SK-N-SH (cell line): ENCODE data around the gene SIGLEC1. TPM values are rescaled to one million over a fixed set of nuclear protein-coding genes. Genes with fewer than 3 reads are reported as not detected.

Experiments used
- CTCF ChIA-PET: fragments of 300-600, 350-600 bp; formaldehyde crosslinking; extraction: SDS; loops from one replicate; lab custom pipeline; 2021; lab: Yijun Ruan, JAX
- POLR2A ChIA-PET: fragments of 350-600 bp; sonication (Branson Sonifier 250); formaldehyde crosslinking; extraction: SDS; loops from one replicate; lab custom pipeline; 2020; ENCODE audit warnings: antibody characterized with exemption, inconsistent platforms; lab: Yijun Ruan, JAX
- DNase-seq: peaks from one replicate; pipeline ENCODE4 v3.0.0; 2012
- H2AFZ ChIP-seq: fragments of 200-600 bp; sonication (generic); 2 replicates; pipeline ENCODE4 v1.8.1; 2016; ENCODE audit warnings: antibody characterized with exemption, mild to moderate bottlenecking, low read depth
- H3F3A ChIP-seq: fragments of 200-600 bp; sonication (generic); replicated peaks from 2 replicates; pipeline ENCODE3; 2016; ENCODE audit warnings: antibody characterized with exemption, mild to moderate bottlenecking; ENCODE audit not compliant: insufficient read depth
- H3K27ac ChIP-seq, 2 experiments: fragments of 200-500 bp in 1 of 2; fragments of 200-600 bp in 1 of 2; sonication (Bioruptor generic) in 1 of 2; sonication (generic), shearing (Covaris generic) in 1 of 2; 2 replicates each; pipeline versions ENCODE4 v1.5.1 to v1.6.1; 2014 to 2016; ENCODE audit warnings: low read depth in 2 of 2, inconsistent platforms in 1 of 2, low read length in 1 of 2, mild to moderate bottlenecking in 1 of 2, mixed read lengths in 1 of 2
- H3K27me3 ChIP-seq: fragments of 200-600 bp; sonication (generic), shearing (Covaris generic); 2 replicates; pipeline ENCODE4 v1.6.1; 2016; ENCODE audit warnings: mixed run types; ENCODE audit not compliant: insufficient read depth
- H3K36me3 ChIP-seq, 2 experiments: fragments of 200-500 bp in 1 of 2; fragments of 200-600 bp in 1 of 2; sonication (Bioruptor generic) in 1 of 2; sonication (generic) in 1 of 2; replicated peaks in 1 of 2; 2 replicates each; pipeline versions ENCODE3 to v1.5.1; 2014 to 2016; ENCODE audit warnings: low read length in 1 of 2, mild to moderate bottlenecking in 1 of 2; ENCODE audit not compliant: insufficient read depth in 2 of 2, control insufficient read depth in 1 of 2
- H3K4me1 ChIP-seq, 2 experiments: fragments of 200-500 bp in 1 of 2; fragments of 200-600 bp in 1 of 2; sonication (Bioruptor generic) in 1 of 2; sonication (generic), shearing (Covaris generic) in 1 of 2; 2 replicates each; pipeline versions ENCODE4 v1.5.1 to v1.6.1; 2014 to 2016; ENCODE audit warnings: low read depth in 1 of 2, low read length in 1 of 2, mixed run types in 1 of 2; ENCODE audit not compliant: insufficient read depth in 2 of 2, control insufficient read depth in 1 of 2
- H3K4me2 ChIP-seq: fragments of 200-600 bp; sonication (generic), shearing (Covaris generic); 2 replicates; pipeline ENCODE4 v1.6.1; 2017; ENCODE audit warnings: mixed run types
- H3K4me3 ChIP-seq, 2 experiments: fragments of 200-500 bp in 1 of 2; fragments of 200-600 bp in 1 of 2; sonication (Bioruptor generic) in 1 of 2; sonication (generic), shearing (Covaris generic) in 1 of 2; 2 replicates each; pipeline versions ENCODE4 v1.5.1 to v1.8.1; 2014 to 2016; ENCODE audit warnings: low read depth in 2 of 2, inconsistent platforms in 1 of 2, low read length in 1 of 2, mild to moderate bottlenecking in 1 of 2, mixed read lengths in 1 of 2, moderate library complexity in 1 of 2
- H3K79me2 ChIP-seq: fragments of 200-600 bp; sonication (generic); 2 replicates; pipeline ENCODE4 v1.8.1; 2017; ENCODE audit warnings: mild to moderate bottlenecking; ENCODE audit not compliant: insufficient read depth
- H3K9ac ChIP-seq: fragments of 200-600 bp; sonication (generic); 2 replicates; pipeline ENCODE4 v1.6.1; 2017; ENCODE audit warnings: mixed run types
- H3K9me2 ChIP-seq: fragments of 200-600 bp; sonication (generic); 2 replicates; pipeline ENCODE4 v1.6.1; 2017; ENCODE audit warnings: mixed run types
- H3K9me3 ChIP-seq: fragments of 200-600 bp; sonication (generic); 2 replicates; pipeline ENCODE4 v1.6.1; 2017; ENCODE audit warnings: mixed run types, mild to moderate bottlenecking, moderate library complexity
- H4K20me1 ChIP-seq: fragments of 200-600 bp; sonication (generic); 2 replicates; pipeline ENCODE4 v1.6.1; 2017; ENCODE audit warnings: mild to moderate bottlenecking, mixed run types; ENCODE audit not compliant: insufficient read depth
- EZH2phosphoT487 ChIP-seq: fragments of 200-600 bp; sonication (generic); IDR thresholded peaks from 2 replicates; pipeline ENCODE4 v1.6.1; 2017; ENCODE audit warnings: low read depth, mixed run types, mild to moderate bottlenecking, antibody characterized with exemption, moderate library complexity, borderline replicate concordance
- FOXJ3 ChIP-seq: sonication (generic); formaldehyde crosslinking; IDR thresholded peaks from 2 replicates; pipeline ENCODE4 v1.5.1; 2020; ENCODE audit warnings: mild to moderate bottlenecking, missing genetic modification reagents
- JUND ChIP-seq: IDR thresholded peaks from 2 replicates; pipeline ENCODE4 v1.4.0; 2012
- MAX ChIP-seq: IDR thresholded peaks from 2 replicates; pipeline ENCODE4 v1.4.0; 2012; ENCODE audit warnings: low read depth
- MEF2A ChIP-seq: IDR thresholded peaks from 2 replicates; pipeline ENCODE4 v1.4.0; 2012; ENCODE audit warnings: low read depth, borderline replicate concordance
- PBX3 ChIP-seq: IDR thresholded peaks from 2 replicates; pipeline ENCODE4; 2012
- REST ChIP-seq: IDR thresholded peaks from 2 replicates; pipeline ENCODE4 v1.6.1; 2012; ENCODE audit warnings: mild to moderate bottlenecking, low read depth, low read length, moderate library complexity
- RXRA ChIP-seq: IDR thresholded peaks from 2 replicates; pipeline ENCODE4 v1.4.0; 2012; ENCODE audit warnings: low read depth, mild to moderate bottlenecking, borderline replicate concordance
- SIN3A ChIP-seq: IDR thresholded peaks from 2 replicates; pipeline ENCODE4 v1.6.1; 2012; ENCODE audit warnings: low read depth, mild to moderate bottlenecking, low read length, moderate library complexity, borderline replicate concordance
- SMC3 ChIP-seq: IDR thresholded peaks from 2 replicates; pipeline ENCODE4 v1.6.1; 2012; ENCODE audit warnings: low read depth, low read length, improper control_type of control experiment
- TAF1 ChIP-seq: IDR thresholded peaks from 2 replicates; pipeline ENCODE4 v1.6.1; 2012; ENCODE audit warnings: low read depth, mild to moderate bottlenecking, low read length, moderate library complexity, borderline replicate concordance
- TEAD4 ChIP-seq: IDR thresholded peaks from 2 replicates; pipeline ENCODE4 v1.4.0; 2012; ENCODE audit warnings: mild to moderate bottlenecking, borderline replicate concordance; ENCODE audit not compliant: insufficient read depth
- USF1 ChIP-seq: IDR thresholded peaks from 2 replicates; pipeline ENCODE4 v1.4.0; 2012; ENCODE audit warnings: low read depth, borderline replicate concordance
- USF2 ChIP-seq: fragments of 150-350 bp; IDR thresholded peaks from 2 replicates; pipeline ENCODE4 v1.6.1; 2017; ENCODE audit warnings: antibody characterized with exemption, low read length, low read depth, borderline replicate concordance
- YY1 ChIP-seq: IDR thresholded peaks from 2 replicates; pipeline ENCODE4 v1.4.0; 2012; ENCODE audit warnings: low read depth, mild to moderate bottlenecking
- WGBS: methylation state at CpG from one replicate; pipeline ENCODE4 v1.1.6; 2017; ENCODE audit warnings: low lambda C conversion rate; 5-methylcytosine and 5-hydroxymethylcytosine counted together
- polyA plus RNA-seq, 3 experiments: library from polyadenylated mRNA; depleted of rRNA; stranded (reverse); fragments of >200 nt; gene quantifications; 2 replicates each; pipeline ENCODE4 v1.2.3, GENCODE V29; 2012

SIGLEC1 gene
- polyA plus RNA-seq, 1 of the 3 experiments (the other 2 are of a cell fraction), result not detected

GRCh38 chr20:3710011-3710466 is 2.4 kb downstream of the SIGLEC1 start:
- Histone ChIP-seq H3K9me2 (no peaks in the 10 kb centered on the region), H3K27me3 (no peaks in the 10 kb centered on the region), H3K9ac (no peak overlapping the region), H3K4me2 (no peak overlapping the region), H3K9me3 (no peaks in the 10 kb centered on the region), H3F3A (no peaks in the 10 kb centered on the region), H3K79me2 (no peaks in the 10 kb centered on the region), H2AFZ (no peak overlapping the region), H3K36me3 (no peaks in the 10 kb centered on the region), H4K20me1 (no peaks in the 10 kb centered on the region), H3K4me3 (no peak overlapping the region), H3K27ac (no peak overlapping the region), H3K4me1 (no peaks in the 10 kb centered on the region)
- 63% methylated on average over 2 of the region's 6 CpGs for WGBS
- TF ChIP-seq TEAD4 (no peak), PBX3 (no peak), REST (no peak), USF2 (no peak), SIN3A (no peak), SMC3 (no peak), MAX (no peak), YY1 (no peak), EZH2phosphoT487 (no peak), USF1 (no peak), RXRA (no peak), TAF1 (no peak), FOXJ3 (no peak), JUND (no peak), MEF2A (no peak)
- ChIA-PET POLR2A (interaction anchor here (0.7 kb wide), 1 partner anchor 33 kb away, joined by 3 read pairs; no protein-coding TSS in a partner anchor), CTCF (interaction anchor here (0.7 to 7.8 kb wide), 36 partner anchors 8 to 352 kb away, joined by 3 to 301 read pairs (median 6); partner anchors contain the start of genes ADAM33, ADISSP and SPEF1)
- DNase-seq, result no peak
